Keratinocyte (primary cell): Measurements from ENCODE around the gene PDCD4. TPM values are rescaled to one million over a fixed set of nuclear protein-coding genes. Genes with fewer than 3 reads are reported as not detected.

Experiments
- DNase-seq: peaks from one replicate; pipeline ENCODE4 v3.0.0-alpha.2; 2011; ENCODE audit warnings: low read depth, missing footprints, low spot score
- FAIRE-seq: peaks from 2 replicates; lab custom pipeline; 2011; peaks lifted over from hg19 to GRCh38; lab: Jason Lieb, UNC
- H2AFZ ChIP-seq: 2 replicates; pipeline ENCODE4 v1.6.0; 2012; ENCODE audit warnings: low read length, control low read depth, inconsistent platforms; ENCODE audit not compliant: control insufficient read depth
- H3K27ac ChIP-seq: 2 replicates; pipeline ENCODE4 v1.5.1; 2011; ENCODE audit warnings: low read length; ENCODE audit not compliant: control insufficient read depth, insufficient read depth
- H3K27me3 ChIP-seq: 3 replicates; pipeline ENCODE4 v1.6.0; 2011; ENCODE audit warnings: low read length; ENCODE audit not compliant: control insufficient read depth, insufficient read depth; ENCODE audit errors: extremely low read depth
- H3K36me3 ChIP-seq, 2 experiments: 2 replicates in 1 of 2; 3 replicates in 1 of 2; pipeline ENCODE4 v1.5.1; 2011; ENCODE audit warnings: low read length in 2 of 2, mild to moderate bottlenecking in 1 of 2; ENCODE audit not compliant: control insufficient read depth in 2 of 2, insufficient read depth in 2 of 2; ENCODE audit errors: extremely low read depth in 1 of 2
- H3K4me1 ChIP-seq: 3 replicates; pipeline ENCODE4 v1.5.1; 2011; ENCODE audit warnings: low read length; ENCODE audit not compliant: control insufficient read depth, insufficient read depth; ENCODE audit errors: extremely low read depth
- H3K4me2 ChIP-seq: 3 replicates; pipeline ENCODE4 v1.6.0; 2011; ENCODE audit warnings: low read depth, low read length; ENCODE audit not compliant: control insufficient read depth, insufficient read depth; ENCODE audit errors: extremely low read depth
- H3K4me3 ChIP-seq, 3 experiments: fragments of 200-600 bp in 1 of 3; sonication (generic) in 1 of 3; 2 replicates in 2 of 3; 3 replicates in 1 of 3; pipeline ENCODE4 v1.5.1; 2011 to 2016; ENCODE audit warnings: low read length in 3 of 3, mild to moderate bottlenecking in 3 of 3, control low read depth in 2 of 3, inconsistent platforms in 1 of 3, low read depth in 1 of 3, mixed read lengths in 1 of 3, mixed run types in 1 of 3, moderate library complexity in 1 of 3; ENCODE audit not compliant: control insufficient read depth in 2 of 3, insufficient read depth in 2 of 3; ENCODE audit errors: extremely low read depth in 1 of 3
- H3K79me2 ChIP-seq: 2 replicates; pipeline ENCODE4 v1.6.0; 2012; ENCODE audit warnings: low read length; ENCODE audit not compliant: control insufficient read depth, insufficient read depth
- H3K9ac ChIP-seq: 3 replicates; pipeline ENCODE4 v1.6.0; 2011; ENCODE audit warnings: low read length; ENCODE audit not compliant: control insufficient read depth, insufficient read depth; ENCODE audit errors: extremely low read depth
- H3K9me1 ChIP-seq: 3 replicates; pipeline ENCODE4 v1.6.0; 2011; ENCODE audit warnings: low read length; ENCODE audit not compliant: control insufficient read depth, insufficient read depth; ENCODE audit errors: extremely low read depth
- H3K9me3 ChIP-seq: 2 replicates; pipeline ENCODE4 v1.5.1; 2012; ENCODE audit warnings: low read depth, low read length; ENCODE audit not compliant: control insufficient read depth
- H4K20me1 ChIP-seq: 3 replicates; pipeline ENCODE4 v1.6.0; 2011; ENCODE audit warnings: low read length; ENCODE audit not compliant: control insufficient read depth, insufficient read depth; ENCODE audit errors: extremely low read depth
- EZH2 ChIP-seq: IDR thresholded peaks from one replicate; pipeline ENCODE4 v1.6.1; 2012; ENCODE audit warnings: inconsistent platforms, mild to moderate bottlenecking, low read length, moderate library complexity
- dilution Hi-C: fragments of 300-500 bp; cut with MboI; formaldehyde crosslinking; loops from one replicate; pipeline ENCODE4 v1.7.0; 2020; ENCODE audit warnings: low sequenced_read_pairs; ENCODE audit not compliant: extremely low pct_ligation_motif_present
- polyA plus RNA-seq, 5 experiments: library from polyadenylated mRNA; depleted of rRNA in 3 of 5; stranded (reverse) in 3 of 5; stranded (forward) in 1 of 5; unstranded in 1 of 5; fragments of >200 nt; gene quantifications; 1 replicate in 1 of 5; 2 replicates in 3 of 5; 3 replicates in 1 of 5; pipeline versions ENCODE4 v1.2.1 to v1.2.3, GENCODE V29; 2011 to 2012; ENCODE audit warnings: missing spikeins in 2 of 5, low read depth in 1 of 5, low replicate concordance in 1 of 5
- TF ChIP-seq, protein P1 (sequence below), 3 experiments: IDR thresholded peaks in 1 of 3; conservative IDR thresholded peaks in 1 of 3; optimal IDR thresholded peaks in 1 of 3; 2 replicates in 2 of 3; 3 replicates in 1 of 3; pipeline versions ENCODE3 to v1.5.1; 2011; ENCODE audit warnings: low read length in 3 of 3, mild to moderate bottlenecking in 3 of 3, moderate library complexity in 2 of 3, control low read depth in 1 of 3, inconsistent platforms in 1 of 3; ENCODE audit not compliant: insufficient read depth in 2 of 3; ENCODE audit errors: extremely low read depth in 1 of 3

PDCD4 gene
- polyA plus RNA-seq, 1 donor (not counting 4 experiments of a cell fraction or from before 2014, with no cell fraction given) = 146 TPM

DNA sequence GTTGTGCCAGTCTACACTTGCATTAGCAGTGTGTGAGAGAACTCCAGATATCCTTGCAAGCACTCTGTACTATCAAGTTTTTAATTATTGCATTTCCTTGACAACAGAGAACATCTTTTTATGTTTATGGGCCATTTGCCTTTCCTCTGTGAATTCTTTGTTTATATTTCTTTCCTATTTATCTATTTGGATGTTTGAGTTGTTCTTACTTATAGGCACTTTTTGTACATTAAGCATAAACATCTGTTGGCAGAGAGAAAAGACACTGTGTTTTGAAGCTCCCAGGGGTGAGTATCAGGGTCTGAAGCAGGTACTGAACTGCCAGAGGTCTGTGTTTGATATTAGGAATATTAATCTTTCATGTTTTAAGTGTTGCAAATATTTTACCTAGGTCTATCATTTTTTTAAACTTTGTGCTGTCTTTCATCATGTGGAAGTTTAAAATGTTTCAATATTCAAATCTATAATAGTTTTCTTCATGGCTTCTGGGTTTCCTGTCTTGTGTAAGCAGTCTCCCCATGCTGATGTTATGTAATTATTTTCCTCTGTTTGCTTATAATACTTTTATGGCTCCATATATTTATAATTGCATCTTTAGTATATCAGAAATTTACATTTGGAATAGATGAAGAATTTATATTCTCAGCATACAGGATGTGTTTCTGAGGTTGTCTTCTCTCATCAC is 17.7 kb upstream of the PDCD4 start:
- H3K27ac ChIP-seq = no peak overlapping the region
- H3K9me3 ChIP-seq = no peaks in the 10 kb centered on the region
- no peaks in the 10 kb centered on the region for H3K36me3 ChIP-seq
- no peaks in the 10 kb centered on the region for H3K9me1 ChIP-seq
- H2AFZ ChIP-seq = no peak overlapping the region
- FAIRE-seq (no peak), DNase-seq (no peak)
- no peak overlapping the region for H3K9ac ChIP-seq
- H3K4me2 ChIP-seq = no peak overlapping the region
- TF ChIP-seq, protein P1, sequence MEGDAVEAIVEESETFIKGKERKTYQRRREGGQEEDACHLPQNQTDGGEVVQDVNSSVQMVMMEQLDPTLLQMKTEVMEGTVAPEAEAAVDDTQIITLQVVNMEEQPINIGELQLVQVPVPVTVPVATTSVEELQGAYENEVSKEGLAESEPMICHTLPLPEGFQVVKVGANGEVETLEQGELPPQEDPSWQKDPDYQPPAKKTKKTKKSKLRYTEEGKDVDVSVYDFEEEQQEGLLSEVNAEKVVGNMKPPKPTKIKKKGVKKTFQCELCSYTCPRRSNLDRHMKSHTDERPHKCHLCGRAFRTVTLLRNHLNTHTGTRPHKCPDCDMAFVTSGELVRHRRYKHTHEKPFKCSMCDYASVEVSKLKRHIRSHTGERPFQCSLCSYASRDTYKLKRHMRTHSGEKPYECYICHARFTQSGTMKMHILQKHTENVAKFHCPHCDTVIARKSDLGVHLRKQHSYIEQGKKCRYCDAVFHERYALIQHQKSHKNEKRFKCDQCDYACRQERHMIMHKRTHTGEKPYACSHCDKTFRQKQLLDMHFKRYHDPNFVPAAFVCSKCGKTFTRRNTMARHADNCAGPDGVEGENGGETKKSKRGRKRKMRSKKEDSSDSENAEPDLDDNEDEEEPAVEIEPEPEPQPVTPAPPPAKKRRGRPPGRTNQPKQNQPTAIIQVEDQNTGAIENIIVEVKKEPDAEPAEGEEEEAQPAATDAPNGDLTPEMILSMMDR (optimal IDR thresholded peaks at IDR 0.05 in 1 of 3, IDR thresholded peaks at IDR 0.05 in 1 of 3, conservative IDR thresholded peaks at IDR 0.05 in 1 of 3; ENCODE audit: extremely low read depth in 1 of 3, insufficient read depth in 2 of 3, low read length in 3 of 3) = no peak
- TF ChIP-seq EZH2 = no peak
- H3K27me3 ChIP-seq = no peaks in the 10 kb centered on the region
- H4K20me1 ChIP-seq = no peaks in the 10 kb centered on the region
- H3K4me3 ChIP-seq = no peak overlapping the region
- peaks cover 40% of the 10 kb centered on the region for H3K4me1 ChIP-seq
- dilution Hi-C loops = no loop called here
- no peaks in the 10 kb centered on the region for H3K79me2 ChIP-seq

DNA sequence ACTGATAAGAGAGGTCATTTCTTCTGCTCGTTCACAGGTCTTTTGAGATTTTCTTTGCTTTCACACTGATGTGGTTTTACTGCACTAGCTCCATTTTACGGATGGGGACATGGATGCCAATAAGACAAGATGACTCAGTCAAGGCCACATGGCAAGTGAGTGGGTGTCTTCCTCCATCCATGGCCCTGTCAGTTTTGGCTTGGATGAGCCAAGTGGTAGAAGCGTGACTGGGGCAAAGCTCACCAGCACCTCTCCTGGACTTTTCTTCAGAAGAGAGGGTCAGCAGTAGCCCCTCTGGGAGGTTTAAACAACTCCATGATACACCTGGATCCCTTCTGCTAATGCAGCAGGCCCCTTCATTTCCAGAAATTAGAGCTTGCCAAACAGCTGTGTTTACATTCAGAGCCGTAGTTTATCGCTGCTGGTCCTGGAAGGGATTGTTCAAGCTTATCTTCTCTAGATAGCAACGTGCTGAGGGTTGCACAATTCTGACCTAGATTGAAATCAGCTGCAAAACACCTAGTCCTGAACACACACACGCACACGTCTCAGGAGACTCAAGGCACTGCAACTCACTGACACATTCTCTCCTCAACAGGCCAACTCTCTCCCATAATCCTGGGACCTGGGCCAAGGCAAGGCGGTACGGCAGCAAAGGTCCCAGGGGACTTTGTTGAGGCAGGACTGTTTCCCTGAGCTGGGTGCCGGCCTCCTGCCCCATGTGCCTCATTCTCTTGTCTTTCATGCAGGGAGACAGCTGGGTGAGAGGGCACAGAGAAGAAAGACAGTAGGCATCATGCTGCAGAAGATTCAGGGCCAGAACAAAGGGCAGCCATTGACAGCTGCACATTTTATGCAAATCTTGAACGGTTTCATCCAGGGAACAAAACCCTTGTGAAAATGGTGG is 14.2 kb upstream of the PDCD4 start:
- Histone ChIP-seq H3K9me1 (no peaks in the 10 kb centered on the region), H3K36me3 (no peaks in the 10 kb centered on the region), H3K4me2 (peak overlapping the region; percentile 23), H4K20me1 (no peaks in the 10 kb centered on the region), H3K27ac (peak overlapping the region; percentile 17), H3K4me1 (peaks cover 41% of the 10 kb centered on the region), H2AFZ (peak overlapping the region; percentile 6), H3K4me3 (no peak overlapping the region), H3K27me3 (no peaks in the 10 kb centered on the region), H3K9ac (no peak overlapping the region), H3K79me2 (no peaks in the 10 kb centered on the region), H3K9me3 (no peaks in the 10 kb centered on the region)
- no peak for DNase-seq
- dilution Hi-C loops = no loop called here
- TF ChIP-seq EZH2 = no peak
- TF ChIP-seq, protein P1 (optimal IDR thresholded peaks at IDR 0.05 in 1 of 3, IDR thresholded peaks at IDR 0.05 in 1 of 3, conservative IDR thresholded peaks at IDR 0.05 in 1 of 3; ENCODE audit: extremely low read depth in 1 of 3, insufficient read depth in 2 of 3, low read length in 3 of 3) = no peak
- FAIRE-seq = no peak
